ENCODE results near the gene KRTAP5-5. TPM values are rescaled to one million over a fixed set of nuclear protein-coding genes. Genes with fewer than 3 reads are reported as not detected.
A peak's percentile ranks its signal among the peaks of the same experiment; 100 is the strongest.
"Not testable (repeated sequence)": the region's sequence is repeated elsewhere in the genome, so short reads cannot be mapped to it uniquely, and the experiment has no call there.

KRTAP5-5 gene
- total RNA-seq, 1 experiment from 2014 or later = not detected

- Histone ChIP-seq H3K36me3 (no peaks in the 10 kb centered on the region), H3K27ac (no peak overlapping the region), H3K9me3 (replicated peaks) (no peaks in the 10 kb centered on the region), H3K27me3 (replicated peaks) (no peaks in the 10 kb centered on the region), H3K4me1 (replicated peaks) (no peaks in the 10 kb centered on the region), H3K4me3 (no peak overlapping the region)
- DNase-seq (ENCODE audit: low read depth in 1 of 2, low spot score in 2 of 2) = no peak
Measured at GRCh38 chr11:1652442-1652770, 22.8 kb downstream of the KRTAP5-5 start.

GRCh38 chr11:1652771-1653540, 23.4 kb downstream of the KRTAP5-5 start:
- H3K4me1 ChIP-seq (replicated peaks) = no peaks in the 10 kb centered on the region
- no peaks in the 10 kb centered on the region for H3K36me3 ChIP-seq
- no peaks in the 10 kb centered on the region for H3K27me3 ChIP-seq (replicated peaks)
- H3K9me3 ChIP-seq (replicated peaks) = no peaks in the 10 kb centered on the region
- peak; percentile 19 to 52 for DNase-seq (ENCODE audit: low read depth in 1 of 2, low spot score in 2 of 2)
- H3K27ac ChIP-seq = no peak overlapping the region
- no peak overlapping the region for H3K4me3 ChIP-seq

GRCh38 chr11:1653541-1654387, 24.2 kb downstream of the KRTAP5-5 start:
- no peaks in the 10 kb centered on the region for H3K4me1 ChIP-seq (replicated peaks)
- no peaks in the 10 kb centered on the region for H3K36me3 ChIP-seq
- no peaks in the 10 kb centered on the region for H3K9me3 ChIP-seq (replicated peaks)
- no peak overlapping the region for H3K4me3 ChIP-seq
- no peak overlapping the region for H3K27ac ChIP-seq
- H3K27me3 ChIP-seq (replicated peaks) = no peaks in the 10 kb centered on the region
- no peak for DNase-seq (ENCODE audit: low read depth in 1 of 2, low spot score in 2 of 2)

- H3K36me3 ChIP-seq = no peaks in the 10 kb centered on the region
- no peak for DNase-seq (ENCODE audit: low read depth in 1 of 2, low spot score in 2 of 2)
- H3K4me3 ChIP-seq = no peak overlapping the region
- no peaks in the 10 kb centered on the region for H3K4me1 ChIP-seq (replicated peaks)
- no peaks in the 10 kb centered on the region for H3K9me3 ChIP-seq (replicated peaks)
- H3K27ac ChIP-seq = no peak overlapping the region
- H3K27me3 ChIP-seq (replicated peaks) = no peaks in the 10 kb centered on the region
Measured at GRCh38 chr11:1654388-1655167, 25.0 kb downstream of the KRTAP5-5 start.

GRCh38 chr11:1655168-1656060, 25.8 kb downstream of the KRTAP5-5 start:
- Histone ChIP-seq H3K27me3 (replicated peaks) (no peaks in the 10 kb centered on the region), H3K4me3 (no peak overlapping the region), H3K27ac (no peak overlapping the region), H3K36me3 (no peaks in the 10 kb centered on the region), H3K9me3 (replicated peaks) (no peaks in the 10 kb centered on the region), H3K4me1 (replicated peaks) (no peaks in the 10 kb centered on the region)
- DNase-seq (ENCODE audit: low read depth in 1 of 2, low spot score in 2 of 2) = no peak

- no peak for DNase-seq (ENCODE audit: low read depth in 1 of 2, low spot score in 2 of 2)
- H3K4me1 ChIP-seq (replicated peaks) = no peaks in the 10 kb centered on the region
- H3K4me3 ChIP-seq = no peak overlapping the region
- no peak overlapping the region for H3K27ac ChIP-seq
- H3K27me3 ChIP-seq (replicated peaks) = no peaks in the 10 kb centered on the region
- no peaks in the 10 kb centered on the region for H3K36me3 ChIP-seq
- H3K9me3 ChIP-seq (replicated peaks) = no peaks in the 10 kb centered on the region
Measured at GRCh38 chr11:1656061-1656441, 26.5 kb downstream of the KRTAP5-5 start.

- no peaks in the 10 kb centered on the region for H3K4me1 ChIP-seq (replicated peaks)
- no peak for DNase-seq (ENCODE audit: low read depth in 1 of 2, low spot score in 2 of 2)
Measured at GRCh38 chr11:1656670-1657069, 27.1 kb downstream of the KRTAP5-5 start.

GRCh38 chr11:1659506-1659905, 29.9 kb downstream of the KRTAP5-5 start:
- Histone ChIP-seq H3K9me3 (replicated peaks) (no peaks in the 10 kb centered on the region), H3K36me3 (no peaks in the 10 kb centered on the region), H3K4me3 (no peak overlapping the region), H3K4me1 (replicated peaks) (no peaks in the 10 kb centered on the region), H3K27ac (no peak overlapping the region), H3K27me3 (replicated peaks) (no peaks in the 10 kb centered on the region)
- no peak for DNase-seq (ENCODE audit: low read depth in 1 of 2, low spot score in 2 of 2)

More at GRCh38 chr11:1656670-1657069, 27.1 kb downstream of the KRTAP5-5 start:
- H3K27me3 ChIP-seq (replicated peaks) = no peaks in the 10 kb centered on the region
- no peak overlapping the region for H3K27ac ChIP-seq
- no peaks in the 10 kb centered on the region for H3K36me3 ChIP-seq
- H3K4me3 ChIP-seq = no peak overlapping the region
- H3K9me3 ChIP-seq (replicated peaks) = no peaks in the 10 kb centered on the region

GRCh38 chr11:1660111-1660867, 30.7 kb downstream of the KRTAP5-5 start:
- H3K4me1 ChIP-seq (replicated peaks) = no peaks in the 10 kb centered on the region
- H3K27ac ChIP-seq = no peak overlapping the region
- H3K4me3 ChIP-seq = no peak overlapping the region
- no peaks in the 10 kb centered on the region for H3K9me3 ChIP-seq (replicated peaks)
- H3K36me3 ChIP-seq = no peaks in the 10 kb centered on the region
- no peaks in the 10 kb centered on the region for H3K27me3 ChIP-seq (replicated peaks)
- no peak for DNase-seq (ENCODE audit: low read depth in 1 of 2, low spot score in 2 of 2)

- H3K9me3 ChIP-seq (replicated peaks); H3K36me3 ChIP-seq; H3K4me1 ChIP-seq (replicated peaks); H3K4me3 ChIP-seq; DNase-seq (ENCODE audit: low read depth in 1 of 2, low spot score in 2 of 2); H3K27ac ChIP-seq; H3K27me3 ChIP-seq (replicated peaks): not testable (repeated sequence)
Measured at GRCh38 chr11:1661454-1662269, 32.1 kb downstream of the KRTAP5-5 start.

- H3K36me3 ChIP-seq; H3K27ac ChIP-seq; H3K4me3 ChIP-seq; H3K4me1 ChIP-seq (replicated peaks); H3K27me3 ChIP-seq (replicated peaks); DNase-seq (ENCODE audit: low read depth in 1 of 2, low spot score in 2 of 2); H3K9me3 ChIP-seq (replicated peaks): not testable (repeated sequence)
Measured at GRCh38 chr11:1662699-1663283, 33.2 kb downstream of the KRTAP5-5 start.

- Histone ChIP-seq H3K36me3 (no peaks in the 10 kb centered on the region), H3K27ac (no peak overlapping the region), H3K27me3 (replicated peaks) (no peaks in the 10 kb centered on the region), H3K4me1 (replicated peaks) (no peaks in the 10 kb centered on the region), H3K9me3 (replicated peaks) (no peaks in the 10 kb centered on the region), H3K4me3 (no peak overlapping the region)
- DNase-seq (ENCODE audit: low read depth in 1 of 2, low spot score in 2 of 2) = no peak
Measured at GRCh38 chr11:1665313-1665712, 35.7 kb downstream of the KRTAP5-5 start.
